H9 (cell line): ENCODE measurements around the gene GJB4. TPM values are rescaled to one million over a fixed set of nuclear protein-coding genes. Genes with fewer than 3 reads are reported as not detected.

Source experiments
- DNase-seq: peaks from one replicate; pipeline ENCODE4 v3.0.0-alpha.2; 2017
- H2AFZ ChIP-seq: one replicate; pipeline ENCODE4 v1.6.1; 2013; ENCODE audit warnings: mild to moderate bottlenecking, low read length, control low read depth, moderate library complexity
- H2AK5ac ChIP-seq: 2 replicates; pipeline ENCODE4 v1.6.1; 2013; ENCODE audit warnings: low read length, control low read depth, mixed read lengths; ENCODE audit not compliant: insufficient read length
- H2BK120ac ChIP-seq: one replicate; pipeline ENCODE4 v1.6.1; 2013; ENCODE audit warnings: low read depth, mild to moderate bottlenecking, low read length, control low read depth, inconsistent platforms; ENCODE audit not compliant: poor library complexity, severe bottlenecking
- H2BK12ac ChIP-seq: 2 replicates; pipeline ENCODE4 v1.6.1; 2013; ENCODE audit warnings: low read length, control low read depth, mixed read lengths, low read depth; ENCODE audit not compliant: insufficient read length
- H2BK15ac ChIP-seq: 2 replicates; pipeline ENCODE4 v1.6.1; 2013; ENCODE audit warnings: low read depth, low read length, control low read depth
- H2BK20ac ChIP-seq: one replicate; pipeline ENCODE4 v1.6.1; 2013; ENCODE audit warnings: low read depth, mild to moderate bottlenecking, low read length, control low read depth, inconsistent platforms; ENCODE audit not compliant: poor library complexity, severe bottlenecking
- H2BK5ac ChIP-seq: 2 replicates; pipeline ENCODE4 v1.6.1; 2013; ENCODE audit warnings: low read length, control low read depth, mixed read lengths; ENCODE audit not compliant: insufficient read length
- H3K14ac ChIP-seq: 2 replicates; pipeline ENCODE4 v1.6.1; 2013; ENCODE audit warnings: low read length, control low read depth; ENCODE audit not compliant: insufficient read depth
- H3K18ac ChIP-seq: 2 replicates; pipeline ENCODE4 v1.6.1; 2013; ENCODE audit warnings: low read depth, mild to moderate bottlenecking, mixed read lengths, low read length, control low read depth; ENCODE audit not compliant: insufficient read length
- H3K23ac ChIP-seq: 2 replicates; pipeline ENCODE4 v1.6.1; 2013; ENCODE audit warnings: low read length, control low read depth, mixed read lengths, low read depth; ENCODE audit not compliant: insufficient read length
- H3K23me2 ChIP-seq: 2 replicates; pipeline ENCODE4 v1.6.1; 2013; ENCODE audit warnings: low read depth, mild to moderate bottlenecking, mixed read lengths, low read length, control low read depth; ENCODE audit not compliant: insufficient read length, poor library complexity, severe bottlenecking
- H3K27ac ChIP-seq: 2 replicates; pipeline ENCODE4 v1.5.1; 2013; ENCODE audit warnings: low read length, control low read depth, mixed read lengths, low read depth; ENCODE audit not compliant: insufficient read length
- H3K27me3 ChIP-seq: 2 replicates; pipeline ENCODE4 v1.6.1; 2013; ENCODE audit warnings: low read length, control low read depth, inconsistent platforms; ENCODE audit not compliant: insufficient read depth
- H3K4ac ChIP-seq: 2 replicates; pipeline ENCODE4 v1.6.1; 2013; ENCODE audit warnings: low read depth, mild to moderate bottlenecking, control low read depth, inconsistent platforms, low read length, moderate library complexity
- H3K4me1 ChIP-seq: 2 replicates; pipeline ENCODE4 v1.6.1; 2013; ENCODE audit warnings: low read length, control low read depth, inconsistent platforms; ENCODE audit not compliant: insufficient read depth
- H3K4me2 ChIP-seq: 2 replicates; pipeline ENCODE4 v1.6.1; 2013; ENCODE audit warnings: low read length, control low read depth, mixed read lengths; ENCODE audit not compliant: insufficient read length, insufficient read depth
- H3K56ac ChIP-seq: 2 replicates; pipeline ENCODE4 v1.6.1; 2013; ENCODE audit warnings: low read depth, mild to moderate bottlenecking, mixed read lengths, low read length, control low read depth; ENCODE audit not compliant: insufficient read length
- H3K79me1 ChIP-seq: 2 replicates; pipeline ENCODE4 v1.6.1; 2013; ENCODE audit warnings: low read depth, mild to moderate bottlenecking, moderate library complexity, low read length, control low read depth, inconsistent platforms; ENCODE audit not compliant: insufficient read depth, poor library complexity, severe bottlenecking
- H3K79me2 ChIP-seq: 2 replicates; pipeline ENCODE4 v1.6.1; 2013; ENCODE audit warnings: low read length, control low read depth, inconsistent platforms; ENCODE audit not compliant: insufficient read depth
- H3K9ac ChIP-seq: 2 replicates; pipeline ENCODE4 v1.6.1; 2013; ENCODE audit warnings: low read length, control low read depth, mixed read lengths; ENCODE audit not compliant: insufficient read length; ENCODE audit errors: extremely low read depth
- H3K9me3 ChIP-seq: one replicate; pipeline ENCODE4 v1.6.1; 2013; ENCODE audit warnings: low read depth, low read length, inconsistent platforms; ENCODE audit not compliant: control insufficient read depth
- H3T11ph ChIP-seq: one replicate; pipeline ENCODE4 v1.6.1; 2013; ENCODE audit warnings: mild to moderate bottlenecking, low read length, control low read depth, inconsistent platforms
- H4K20me1 ChIP-seq: one replicate; pipeline ENCODE4 v1.6.1; 2013; ENCODE audit not compliant: control insufficient read depth, insufficient read length, insufficient read depth
- H4K5ac ChIP-seq: 2 replicates; pipeline ENCODE4 v1.6.1; 2013; ENCODE audit warnings: low read depth, mild to moderate bottlenecking, mixed read lengths, low read length, control low read depth; ENCODE audit not compliant: insufficient read length
- H4K8ac ChIP-seq: replicated peaks from 2 replicates; pipeline ENCODE4 v1.6.1; 2013; ENCODE audit warnings: low read length, control low read depth, mixed read lengths, low read depth; ENCODE audit not compliant: insufficient read length
- H4K91ac ChIP-seq: 2 replicates; pipeline ENCODE4 v1.6.1; 2013; ENCODE audit warnings: low read depth, mild to moderate bottlenecking, moderate library complexity, mixed read lengths, low read length, control low read depth; ENCODE audit not compliant: insufficient read length
- H3K27ac Mint-ChIP-seq, 3 experiments: 2 replicates in 2 of 3; 3 replicates in 1 of 3; pipeline ENCODE4 v1.8.0; 2020 to 2021; ENCODE audit warnings: mixed read lengths in 3 of 3, mild to moderate bottlenecking in 1 of 3, moderate library complexity in 1 of 3
- H3K27me3 Mint-ChIP-seq: 2 replicates; pipeline ENCODE4 v1.8.0; 2021; ENCODE audit warnings: low read depth, mild to moderate bottlenecking, moderate library complexity, mixed read lengths
- H3K36me3 Mint-ChIP-seq, 3 experiments: 2 replicates in 2 of 3; 3 replicates in 1 of 3; pipeline ENCODE4 v1.8.0; 2020 to 2021; ENCODE audit warnings: low read depth in 3 of 3, mixed read lengths in 3 of 3; ENCODE audit not compliant: insufficient read depth in 1 of 3
- H3K4me1 Mint-ChIP-seq, 2 experiments: 2 replicates each; pipeline ENCODE4 v1.8.0; 2020; ENCODE audit warnings: mixed read lengths in 2 of 2
- H3K4me3 Mint-ChIP-seq, 2 experiments: 2 replicates in 1 of 2; 3 replicates in 1 of 2; pipeline ENCODE4 v1.8.0; 2020 to 2021; ENCODE audit warnings: mild to moderate bottlenecking in 2 of 2, mixed read lengths in 2 of 2, moderate library complexity in 1 of 2
- H3K9me3 Mint-ChIP-seq, 2 experiments: 2 replicates in 1 of 2; 3 replicates in 1 of 2; pipeline ENCODE4 v1.8.0; 2020; ENCODE audit warnings: mild to moderate bottlenecking in 2 of 2, mixed read lengths in 2 of 2, moderate library complexity in 1 of 2
- CTCF ChIP-seq: fragments of 200-600 bp; sonication (generic); conservative IDR thresholded peaks from 3 replicates; pipeline ENCODE4 v1.8.0; 2021; ENCODE audit warnings: antibody characterized with exemption, mild to moderate bottlenecking
- WGBS: extraction: QIAGEN DNeasy Blood & Tissue Kit; methylation state at CpG from one replicate; pipeline ENCODE4 v1.1.7; 2013; ENCODE audit warnings: missing lambda C conversion rate, low lambda C conversion rate, mixed read lengths; ENCODE audit not compliant: insufficient read length; ENCODE audit errors: extremely low coverage; 5-methylcytosine and 5-hydroxymethylcytosine counted together
- total RNA-seq: library from RNA; stranded (reverse); gene quantifications from 2 replicates; pipeline ENCODE4 v1.2.1, GENCODE V29; 2021

GJB4 gene
- total RNA-seq, 1 experiment from 2014 or later: not detected

GRCh38 chr1:34803770-34804169 lies 44.2 kb downstream of the GJB4 start:
- no peak overlapping the region for H3K18ac ChIP-seq
- H3K14ac ChIP-seq: no peak overlapping the region
- 0 out of 4 replicates have a peak, but pooled peaks cover 0 to 3% of the 10 kb centered on the region in 2 experiments for H3K4me1 Mint-ChIP-seq
- no peaks in the 10 kb centered on the region for H3K23me2 ChIP-seq
- H2BK20ac ChIP-seq: no peak overlapping the region
- H3K27ac Mint-ChIP-seq: no peak overlapping the region
- H3K56ac ChIP-seq: no peak overlapping the region
- no peak overlapping the region for H2BK120ac ChIP-seq
- no peaks in the 10 kb centered on the region; a peak in 2 of 5 replicates for H3K9me3 Mint-ChIP-seq
- no peak overlapping the region for H2BK15ac ChIP-seq
- H3K4ac ChIP-seq: no peak overlapping the region
- H2BK5ac ChIP-seq: no peak overlapping the region
- no peak overlapping the region for H2AFZ ChIP-seq
- DNase-seq: no peak
- H2BK12ac ChIP-seq: no peak overlapping the region
- no peaks in the 10 kb centered on the region for H4K20me1 ChIP-seq
- no peaks in the 10 kb centered on the region for H3K4me1 ChIP-seq
- no CpG with 5 or more reads among the region's 3 CpGs for WGBS
- no peak for TF ChIP-seq CTCF
- no peak overlapping the region for H3K27ac ChIP-seq
- H4K8ac ChIP-seq: no peak overlapping the region
- no peaks in the 10 kb centered on the region for H3K79me2 ChIP-seq
- H3T11ph ChIP-seq: no peak overlapping the region
- H3K4me2 ChIP-seq: no peak overlapping the region
- H3K27me3 ChIP-seq: no peaks in the 10 kb centered on the region
- no peak overlapping the region for H3K4me3 Mint-ChIP-seq
- H4K5ac ChIP-seq: no peak overlapping the region
- no peak overlapping the region for H3K23ac ChIP-seq
- H2AK5ac ChIP-seq: no peak overlapping the region
- no peak overlapping the region for H3K9ac ChIP-seq
- no peaks in the 10 kb centered on the region for H3K79me1 ChIP-seq
- peaks cover 4% of the 10 kb centered on the region for H3K27me3 Mint-ChIP-seq
- H4K91ac ChIP-seq: no peak overlapping the region
- H3K9me3 ChIP-seq: no peaks in the 10 kb centered on the region
- no peaks in the 10 kb centered on the region for H3K36me3 Mint-ChIP-seq
